Thymus (tissue), 11 donors: Measurements from ENCODE around the gene KARS1. TPM values are rescaled to one million over a fixed set of nuclear protein-coding genes. Genes with fewer than 3 reads are reported as not detected.

Experiments used
- DNase-seq, 9 donors: peaks; one replicate each; pipeline ENCODE4 v3.0.0-alpha.2; 2013; ENCODE audit warnings: low spot score in 9 of 9, low read depth in 6 of 9, missing footprints in 1 of 9
- H3K27ac ChIP-seq, 2 donors: one replicate each; pipeline ENCODE4 v1.5.1; 2013; ENCODE audit warnings: control low read depth in 1 of 2, low read depth in 1 of 2, low read length in 1 of 2, mild to moderate bottlenecking in 1 of 2, moderate library complexity in 1 of 2
- H3K27me3 ChIP-seq, 2 donors: one replicate each; pipeline ENCODE4 v1.5.1; 2013; ENCODE audit warnings: low read length in 1 of 2; ENCODE audit not compliant: control insufficient read depth in 2 of 2, insufficient read depth in 1 of 2
- H3K36me3 ChIP-seq, 2 donors: one replicate each; pipeline ENCODE4 v1.5.1; 2013; ENCODE audit warnings: low read length in 1 of 2, mild to moderate bottlenecking in 1 of 2, moderate library complexity in 1 of 2; ENCODE audit not compliant: control insufficient read depth in 2 of 2, insufficient read depth in 2 of 2
- H3K4me1 ChIP-seq, 2 donors: one replicate each; pipeline ENCODE4 v1.5.1; 2013; ENCODE audit warnings: low read length in 2 of 2; ENCODE audit not compliant: control insufficient read depth in 2 of 2, insufficient read depth in 2 of 2
- H3K4me3 ChIP-seq, 2 donors: one replicate each; pipeline ENCODE4 v1.5.1; 2013; ENCODE audit warnings: low read length in 2 of 2, control low read depth in 1 of 2, mild to moderate bottlenecking in 1 of 2
- H3K9me3 ChIP-seq, 2 donors: one replicate each; pipeline ENCODE4 v1.5.1; 2013; ENCODE audit warnings: low read length in 1 of 2, mild to moderate bottlenecking in 1 of 2; ENCODE audit not compliant: control insufficient read depth in 2 of 2, insufficient read depth in 1 of 2
- WGBS: extraction: QIAGEN DNeasy Blood & Tissue Kit; methylation state at CpG from one replicate; pipeline ENCODE4 v1.1.7; 2013; 5-methylcytosine and 5-hydroxymethylcytosine counted together
- polyA plus RNA-seq: library from polyadenylated mRNA; stranded (reverse); fragments of 200-250 nt; gene quantifications from one replicate; pipeline ENCODE4 v1.2.3, GENCODE V29; 2013
- total RNA-seq: library from RNA; stranded (reverse); fragments of 120-200 nt; gene quantifications from one replicate; pipeline ENCODE4 v1.2.4, GENCODE V29; 2013
- donor health status: healthy.

KARS1 gene
- total and polyA plus RNA-seq, 2 donors, result 88.3 to 149 TPM

- no peaks in the 10 kb centered on the region for H3K27me3 ChIP-seq
- no peak overlapping the region for H3K27ac ChIP-seq
- peaks cover 33 to 37% of the 10 kb centered on the region in 2 donors for H3K36me3 ChIP-seq
- no peak overlapping the region for H3K4me3 ChIP-seq
- H3K4me1 ChIP-seq, result no peaks in the 10 kb centered on the region
- no peaks in the 10 kb centered on the region for H3K9me3 ChIP-seq
- no peak for DNase-seq
- WGBS, result 97% methylated on average over 4 of the region's 4 CpGs
Measured at GRCh38 chr16:75660726-75661302, 13.3 kb upstream of the KARS1 start.

GRCh38 chr16:75660321-75660720, 12.9 kb upstream of the KARS1 start:
- DNase-seq, result no peak
- Histone ChIP-seq H3K4me1 (no peaks in the 10 kb centered on the region), H3K36me3 (peaks cover 38 to 42% of the 10 kb centered on the region in 2 donors), H3K27me3 (no peaks in the 10 kb centered on the region), H3K4me3 (no peak overlapping the region), H3K27ac (no peak overlapping the region), H3K9me3 (no peaks in the 10 kb centered on the region)
- WGBS, result 98% methylated on average over 6 of the region's 6 CpGs

- WGBS, result 97% methylated on average over 2 of the region's 2 CpGs
- no peak overlapping the region for H3K27ac ChIP-seq
- H3K36me3 ChIP-seq, result peaks cover 41 to 51% of the 10 kb centered on the region in 2 donors
- no peak for DNase-seq
- no peaks in the 10 kb centered on the region for H3K27me3 ChIP-seq
- no peak overlapping the region for H3K4me3 ChIP-seq
- H3K9me3 ChIP-seq, result no peaks in the 10 kb centered on the region
- H3K4me1 ChIP-seq, result peaks cover 0 to 4% of the 10 kb centered on the region in 2 donors
Measured at GRCh38 chr16:75658175-75658574, 10.7 kb upstream of the KARS1 start.

GRCh38 chr16:75653922-75654321, 6.5 kb upstream of the KARS1 start:
- DNase-seq, result no peak
- WGBS, result 88% methylated on average over 1 of the region's 1 CpG
- peaks cover 3 to 17% of the 10 kb centered on the region in 2 donors for H3K4me1 ChIP-seq
- no peaks in the 10 kb centered on the region for H3K9me3 ChIP-seq
- H3K36me3 ChIP-seq, result peaks cover 30 to 43% of the 10 kb centered on the region in 2 donors
- H3K27ac ChIP-seq, result no peak overlapping the region
- no peak overlapping the region for H3K4me3 ChIP-seq
- H3K27me3 ChIP-seq, result no peaks in the 10 kb centered on the region

- no peaks in the 10 kb centered on the region for H3K27me3 ChIP-seq
- DNase-seq, result peak; percentile 77 to 95 (median 86)
- WGBS, result under 1% methylated on average over 62 of the region's 62 CpGs
- peaks cover 12 to 27% of the 10 kb centered on the region in 2 donors for H3K4me1 ChIP-seq
- H3K36me3 ChIP-seq, result peaks cover 3 to 14% of the 10 kb centered on the region in 2 donors
- H3K9me3 ChIP-seq, result no peaks in the 10 kb centered on the region
- H3K4me3 ChIP-seq, result peak overlapping the region; percentile 76 to 90
- peak overlapping the region; percentile 100 for H3K27ac ChIP-seq
Measured at GRCh38 chr16:75648265-75649076, 1.0 kb upstream of the KARS1 start.

GRCh38 chr16:75647112-75647491, 363 bp downstream of the KARS1 start:
- peak in 1 of 9 donors; percentile 12 for DNase-seq
- Histone ChIP-seq H3K9me3 (no peaks in the 10 kb centered on the region), H3K4me1 (peaks cover 12 to 26% of the 10 kb centered on the region in 2 donors), H3K36me3 (peaks cover 3 to 21% of the 10 kb centered on the region in 2 donors), H3K27ac (peak overlapping the region; percentile 86 to 88), H3K4me3 (peak overlapping the region; percentile 76 to 90), H3K27me3 (no peaks in the 10 kb centered on the region)
- under 1% methylated on average over 18 of the region's 18 CpGs for WGBS

GRCh38 chr16:75644240-75645012, 3.0 kb downstream of the KARS1 start:
- peak in 1 of 9 donors; percentile 24 for DNase-seq
- Histone ChIP-seq H3K36me3 (peaks cover 24 to 42% of the 10 kb centered on the region in 2 donors), H3K27ac (peak overlapping the region in 1 of 2 donors; percentile 1), H3K4me1 (peaks cover 9 to 13% of the 10 kb centered on the region in 2 donors), H3K4me3 (no peak overlapping the region), H3K27me3 (no peaks in the 10 kb centered on the region), H3K9me3 (no peaks in the 10 kb centered on the region)
- WGBS, result 93% methylated on average over 7 of the region's 7 CpGs

- Histone ChIP-seq H3K27me3 (no peaks in the 10 kb centered on the region), H3K27ac (no peak overlapping the region), H3K9me3 (no peaks in the 10 kb centered on the region), H3K4me3 (no peak overlapping the region), H3K36me3 (peaks cover 44 to 66% of the 10 kb centered on the region in 2 donors), H3K4me1 (peaks cover 0 to 6% of the 10 kb centered on the region in 2 donors)
- WGBS, result 97% methylated on average over 6 of the region's 6 CpGs
- DNase-seq, result no peak
Measured at GRCh38 chr16:75640598-75640997, 6.9 kb downstream of the KARS1 start.

GRCh38 chr16:75635036-75635435, 12.4 kb downstream of the KARS1 start:
- Histone ChIP-seq H3K27me3 (no peaks in the 10 kb centered on the region), H3K27ac (no peak overlapping the region), H3K9me3 (no peaks in the 10 kb centered on the region), H3K4me1 (no peaks in the 10 kb centered on the region), H3K36me3 (peaks cover 72 to 77% of the 10 kb centered on the region in 2 donors), H3K4me3 (no peak overlapping the region)
- DNase-seq, result no peak
- 98% methylated on average over 3 of the region's 3 CpGs for WGBS
